Prostate gland (tissue), 2 donors: ENCODE results near the gene DCT. TPM values are rescaled to one million over a fixed set of nuclear protein-coding genes. Genes with fewer than 3 reads are reported as not detected.
A peak's percentile ranks its signal among the peaks of the same experiment; 100 is the strongest.

Source experiments
- DNase-seq: peaks from one replicate; pipeline ENCODE4 v3.0.0-alpha.2; 2019; ENCODE audit warnings: low spot score
- H3K27ac ChIP-seq, 2 donors: fragments of 200-600 bp; sonication (generic); 2 replicates each; pipeline ENCODE4 v1.5.1; 2017 to 2019
- H3K27me3 ChIP-seq: fragments of 200-600 bp; sonication (generic); replicated peaks from 2 replicates; pipeline ENCODE4 v1.5.1; 2019; ENCODE audit not compliant: insufficient read depth
- H3K36me3 ChIP-seq, 2 donors: fragments of 200-600 bp; sonication (generic); 1 replicate in 1 of 2; 2 replicates in 1 of 2; pipeline versions ENCODE4 v1.5.1 to v1.8.1; 2017 to 2019
- H3K4me1 ChIP-seq: fragments of 200-600 bp; sonication (generic); replicated peaks from 2 replicates; pipeline ENCODE4 v1.5.1; 2019
- H3K4me3 ChIP-seq, 2 donors: fragments of 200-600 bp; sonication (generic); 2 replicates each; pipeline ENCODE4 v1.5.1; 2017 to 2019
- H3K9me3 ChIP-seq: fragments of 200-600 bp; sonication (generic); 2 replicates; pipeline ENCODE4 v1.5.1; 2017
- POLR2A ChIP-seq: fragments of 450-650 bp; IDR thresholded peaks from one replicate; pipeline ENCODE4 v1.6.1; 2016; ENCODE audit warnings: antibody characterized with exemption, mild to moderate bottlenecking
- POLR2AphosphoS5 ChIP-seq: sonication (generic); formaldehyde crosslinking; IDR thresholded peaks from one replicate; pipeline ENCODE4 v1.6.1; 2017; ENCODE audit warnings: antibody characterized with exemption
- WGBS: methylation state at CpG from one replicate; pipeline ENCODE4 v1.1.5; 2018; 5-methylcytosine and 5-hydroxymethylcytosine counted together
- intact Hi-C: fragments of 100-400 bp; cut with DNase I; formaldehyde crosslinking; loops from one replicate; pipeline ENCODE4 v1.14.2; 2022
- total RNA-seq, 2 donors: library from RNA; depleted of rRNA; stranded (reverse); fragments of >200 nt; gene quantifications; one replicate each; pipeline ENCODE4 v1.1.0, GENCODE V29; 2016
- TF ChIP-seq, protein P1 (sequence below), 4 experiments: fragments of 200-600 bp in 2 of 4; fragments of 450-650 bp in 2 of 4; sonication (generic) in 2 of 4; IDR thresholded peaks; 1 replicate in 3 of 4; 2 replicates in 1 of 4; pipeline ENCODE4 v1.5.1; 2016 to 2019; ENCODE audit warnings: antibody characterized with exemption in 4 of 4, mild to moderate bottlenecking in 2 of 4, moderate library complexity in 2 of 4

Gene DCT
- total RNA-seq, 2 donors from 2014 or later: 0.55 to 3.4 TPM

DNA sequence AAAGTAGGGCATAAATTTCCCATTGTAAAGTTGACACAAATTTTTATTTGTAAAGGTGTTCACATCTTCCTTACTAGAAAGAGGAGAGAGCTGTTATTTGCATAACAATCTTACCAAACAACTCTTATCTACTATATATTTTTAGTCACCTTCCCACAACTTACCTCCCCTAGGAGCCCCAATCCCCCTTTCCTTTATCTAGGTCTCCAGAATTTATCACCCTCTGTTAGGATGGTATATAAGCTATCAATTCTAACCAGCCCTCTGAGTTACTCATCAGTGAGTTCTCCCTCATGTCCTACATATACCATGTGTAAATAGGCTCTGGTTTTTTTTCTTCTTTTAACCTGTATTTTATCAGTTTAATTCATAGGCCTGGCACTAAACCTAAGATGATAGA lies 62.2 kb downstream of the DCT start:
- H3K36me3 ChIP-seq: no peaks in the 10 kb centered on the region
- no peak overlapping the region for H3K27ac ChIP-seq
- H3K27me3 ChIP-seq: no peaks in the 10 kb centered on the region
- intact Hi-C loops: no loop called here
- TF ChIP-seq POLR2A (no peak), POLR2AphosphoS5 (no peak)
- TF ChIP-seq, protein P1, sequence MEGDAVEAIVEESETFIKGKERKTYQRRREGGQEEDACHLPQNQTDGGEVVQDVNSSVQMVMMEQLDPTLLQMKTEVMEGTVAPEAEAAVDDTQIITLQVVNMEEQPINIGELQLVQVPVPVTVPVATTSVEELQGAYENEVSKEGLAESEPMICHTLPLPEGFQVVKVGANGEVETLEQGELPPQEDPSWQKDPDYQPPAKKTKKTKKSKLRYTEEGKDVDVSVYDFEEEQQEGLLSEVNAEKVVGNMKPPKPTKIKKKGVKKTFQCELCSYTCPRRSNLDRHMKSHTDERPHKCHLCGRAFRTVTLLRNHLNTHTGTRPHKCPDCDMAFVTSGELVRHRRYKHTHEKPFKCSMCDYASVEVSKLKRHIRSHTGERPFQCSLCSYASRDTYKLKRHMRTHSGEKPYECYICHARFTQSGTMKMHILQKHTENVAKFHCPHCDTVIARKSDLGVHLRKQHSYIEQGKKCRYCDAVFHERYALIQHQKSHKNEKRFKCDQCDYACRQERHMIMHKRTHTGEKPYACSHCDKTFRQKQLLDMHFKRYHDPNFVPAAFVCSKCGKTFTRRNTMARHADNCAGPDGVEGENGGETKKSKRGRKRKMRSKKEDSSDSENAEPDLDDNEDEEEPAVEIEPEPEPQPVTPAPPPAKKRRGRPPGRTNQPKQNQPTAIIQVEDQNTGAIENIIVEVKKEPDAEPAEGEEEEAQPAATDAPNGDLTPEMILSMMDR (IDR thresholded peaks at IDR 0.05): no peak
- H3K9me3 ChIP-seq: no peaks in the 10 kb centered on the region
- DNase-seq: no peak
- no peak overlapping the region for H3K4me3 ChIP-seq
- H3K4me1 ChIP-seq: no peaks in the 10 kb centered on the region

DNA sequence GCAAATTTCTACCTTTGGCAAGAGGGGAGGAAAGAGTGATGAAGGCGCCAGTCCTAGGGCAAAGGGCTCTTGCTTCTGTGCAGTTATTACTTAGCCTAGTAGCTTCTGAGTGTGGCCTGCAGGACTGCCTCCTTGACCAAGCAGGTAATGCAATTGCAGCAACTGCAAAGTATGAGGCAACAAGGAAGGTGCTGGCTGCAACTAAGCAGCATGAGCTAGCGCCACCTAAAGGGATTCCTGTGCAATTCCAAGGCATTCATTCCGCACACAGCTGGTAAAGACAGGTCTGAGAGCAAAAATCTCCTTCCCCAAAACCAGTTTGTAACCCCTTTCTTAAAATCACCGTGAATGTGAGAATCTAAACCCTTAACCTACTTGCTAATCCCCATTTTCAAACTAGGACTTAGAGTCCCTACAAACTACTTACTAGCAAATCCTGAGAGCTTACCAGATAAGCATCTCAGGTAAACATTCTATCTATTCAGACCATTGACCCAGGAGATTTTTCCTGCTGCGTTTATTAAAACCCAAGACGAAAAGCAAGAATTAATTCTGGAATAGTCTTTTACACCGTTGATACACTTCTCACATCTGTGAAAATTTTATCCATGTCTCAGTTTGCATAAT lies 62.9 kb downstream of the DCT start:
- DNase-seq: no peak
- no peaks in the 10 kb centered on the region for H3K4me1 ChIP-seq
- H3K9me3 ChIP-seq: no peaks in the 10 kb centered on the region
- H3K27ac ChIP-seq: no peak overlapping the region
- no peaks in the 10 kb centered on the region for H3K36me3 ChIP-seq
- H3K4me3 ChIP-seq: no peak overlapping the region
- intact Hi-C loops: no loop called here
- 60% methylated on average over 7 of the region's 7 CpGs for WGBS
- no peak for TF ChIP-seq POLR2AphosphoS5
- no peak for TF ChIP-seq POLR2A
- TF ChIP-seq, protein P1 (IDR thresholded peaks at IDR 0.05): peak in 1 of 4 experiments; percentile 28
- H3K27me3 ChIP-seq: no peaks in the 10 kb centered on the region

DNA sequence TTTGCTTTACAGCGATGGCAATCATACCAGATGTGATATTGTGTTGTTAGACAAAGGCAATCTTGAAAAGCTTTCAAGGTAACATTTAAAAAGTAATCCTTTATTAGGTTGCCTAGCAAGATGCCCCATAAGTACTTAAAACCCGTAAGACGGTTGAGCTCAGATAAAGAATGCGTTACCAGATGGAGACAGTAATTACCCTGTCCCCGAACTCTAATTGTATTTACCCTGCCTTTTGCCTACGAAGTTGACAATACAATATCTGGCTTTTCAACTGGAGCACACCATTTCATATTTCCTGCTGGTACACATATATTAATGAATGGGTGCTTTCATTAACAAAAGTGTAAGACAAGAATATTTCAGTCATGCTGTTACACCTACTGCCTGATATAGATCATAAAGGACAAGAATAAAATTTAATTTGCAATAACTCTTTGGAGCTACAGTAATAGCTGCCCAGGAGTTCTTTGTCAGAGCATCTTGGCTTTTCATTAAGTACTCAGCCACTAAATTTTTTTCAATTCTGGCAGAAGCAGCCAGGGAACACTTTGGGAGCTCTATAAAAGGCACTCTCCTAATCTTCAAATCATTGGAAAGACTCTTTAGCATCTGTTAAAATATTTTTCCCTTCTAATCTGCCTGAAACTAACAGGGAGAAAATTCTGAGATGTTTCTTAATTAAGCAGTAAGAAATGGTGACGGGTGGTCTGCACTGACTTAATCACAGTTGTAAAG lies 63.8 kb downstream of the DCT start:
- intact Hi-C loops: no loop called here
- no peaks in the 10 kb centered on the region for H3K27me3 ChIP-seq
- no peaks in the 10 kb centered on the region for H3K9me3 ChIP-seq
- no peak for TF ChIP-seq POLR2AphosphoS5
- TF ChIP-seq, protein P1 (IDR thresholded peaks at IDR 0.05): no peak
- no peak for TF ChIP-seq POLR2A
- no peaks in the 10 kb centered on the region for H3K4me1 ChIP-seq
- H3K27ac ChIP-seq: no peak overlapping the region
- no peak for DNase-seq
- 17% methylated on average over 7 of the region's 7 CpGs for WGBS
- H3K4me3 ChIP-seq: no peak overlapping the region
- H3K36me3 ChIP-seq: no peaks in the 10 kb centered on the region

DNA sequence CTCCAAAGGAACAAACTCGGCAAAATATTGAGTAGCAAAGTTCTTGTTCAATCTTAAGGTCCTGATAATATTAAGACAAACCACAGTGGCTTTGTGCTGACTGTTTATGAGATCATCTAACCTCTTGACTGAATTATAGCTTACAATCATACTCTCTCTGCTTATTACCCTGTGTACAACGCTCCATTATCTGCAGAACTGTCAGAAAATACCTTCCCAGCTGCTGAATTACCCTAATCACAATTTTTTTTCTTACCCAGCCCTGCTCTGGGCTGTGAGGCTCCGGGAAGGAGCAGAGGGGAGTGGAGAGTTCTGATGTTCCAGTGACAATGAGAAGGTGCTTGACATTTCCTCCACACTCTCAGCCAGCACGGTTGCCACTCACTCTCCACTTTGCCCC lies 64.8 kb downstream of the DCT start:
- WGBS: 19% methylated on average over 4 of the region's 4 CpGs
- Histone ChIP-seq H3K9me3 (no peaks in the 10 kb centered on the region), H3K4me1 (no peaks in the 10 kb centered on the region), H3K4me3 (no peak overlapping the region), H3K27me3 (no peaks in the 10 kb centered on the region), H3K27ac (no peak overlapping the region), H3K36me3 (no peaks in the 10 kb centered on the region)
- TF ChIP-seq POLR2A: no peak
- TF ChIP-seq, protein P1 (IDR thresholded peaks at IDR 0.05): no peak
- no peak for TF ChIP-seq POLR2AphosphoS5
- DNase-seq: no peak
- intact Hi-C loops: no loop called here

DNA sequence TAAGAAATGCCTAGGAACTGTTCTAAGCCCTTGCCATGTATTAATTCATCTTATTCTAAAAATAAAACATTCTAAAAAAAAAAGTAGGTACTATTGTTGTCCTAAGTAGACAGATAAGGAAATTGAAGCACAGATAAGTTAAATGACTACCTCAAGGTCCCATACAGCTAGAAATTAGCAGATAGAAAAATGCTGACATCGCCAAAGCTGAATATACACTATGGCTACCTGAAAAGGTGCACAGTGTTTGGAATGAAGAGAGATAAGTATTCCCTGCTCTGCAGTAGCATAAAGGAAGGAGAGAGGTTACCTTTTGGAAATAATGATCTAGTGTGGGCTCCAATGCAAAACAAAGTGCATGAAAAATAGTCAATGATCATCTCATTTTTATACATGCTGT lies 65.3 kb downstream of the DCT start:
- H3K4me1 ChIP-seq: no peaks in the 10 kb centered on the region
- WGBS: 100% methylated on average over 1 of the region's 1 CpG
- no peak overlapping the region for H3K27ac ChIP-seq
- no peak for DNase-seq
- no peak overlapping the region for H3K4me3 ChIP-seq
- H3K36me3 ChIP-seq: no peaks in the 10 kb centered on the region
- intact Hi-C loops: no loop called here
- no peaks in the 10 kb centered on the region for H3K9me3 ChIP-seq
- no peaks in the 10 kb centered on the region for H3K27me3 ChIP-seq
- no peak for TF ChIP-seq POLR2AphosphoS5
- TF ChIP-seq, protein P1 (IDR thresholded peaks at IDR 0.05): no peak
- no peak for TF ChIP-seq POLR2A
